GM18502 (cell line): ENCODE data around the gene OR13C9.
"Not testable (repeated sequence)": the region's sequence is repeated elsewhere in the genome, so short reads cannot be mapped to it uniquely, and the experiment has no call there.

ENCODE experiments used
- ATAC-seq: cut with Tn5 transposase; IDR thresholded peaks from one replicate; pipeline ENCODE4 v1.9.1; 2021; ENCODE audit warnings: mild to moderate bottlenecking; ENCODE audit not compliant: unreplicated experiment, poor library complexity

OR13C9 gene

DNA sequence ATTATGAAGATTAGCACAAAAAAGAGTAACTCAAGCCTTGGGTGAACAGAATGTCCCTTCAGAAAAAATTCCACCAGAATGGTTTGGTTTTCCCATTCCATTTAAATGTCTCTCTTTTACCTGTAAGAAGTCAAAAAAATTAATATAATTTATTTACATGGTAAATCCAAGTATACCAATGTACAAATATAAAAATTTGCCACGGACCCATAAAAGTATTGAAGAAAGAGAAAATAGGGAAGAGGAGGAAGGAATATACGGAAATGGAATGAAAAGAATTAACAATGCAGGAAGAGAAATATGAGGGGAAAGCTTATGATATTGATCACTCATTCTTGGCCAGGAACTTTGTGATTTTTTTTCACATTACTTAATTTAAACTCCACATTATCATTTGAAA, at the start of gene OR13C9:
TSS of gene OR13C9 (minus strand) at position 101 of the 400 bp plus-strand sequence. CDS start at position 101, 0 bp downstream.
- ATAC-seq: no peak

- ATAC-seq: no peak
Measured at GRCh38 chr9:104658496-104659195, 40.6 kb upstream of the OR13C9 start.

GRCh38 chr9:104635456-104635855, 17.5 kb upstream of the OR13C9 start:
- ATAC-seq: no peak

- no peak for ATAC-seq
Measured at GRCh38 chr9:104633976-104634520, 16.0 kb upstream of the OR13C9 start.

GRCh38 chr9:104625964-104626363, 8.0 kb upstream of the OR13C9 start:
- ATAC-seq: not testable (repeated sequence)

DNA sequence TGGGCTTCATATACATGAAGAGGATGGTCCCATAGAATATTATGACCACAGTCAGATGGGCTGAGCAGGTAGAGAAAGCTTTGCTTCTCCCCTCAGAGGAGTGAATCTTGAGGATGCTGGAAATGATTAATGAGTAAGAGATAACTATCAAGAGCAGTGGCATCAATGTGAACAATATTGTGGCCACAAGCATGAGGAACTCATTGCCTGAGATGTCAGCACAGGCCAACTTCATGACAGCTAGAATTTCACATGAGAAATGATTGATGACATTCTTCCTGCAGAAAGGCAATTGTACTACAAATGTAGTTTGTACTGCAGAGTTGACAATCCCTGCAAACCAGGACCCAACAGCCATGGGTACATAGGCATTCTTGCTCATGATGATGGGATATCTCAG, 586 bp downstream of the OR13C9 start:
- no peak for ATAC-seq

DNA sequence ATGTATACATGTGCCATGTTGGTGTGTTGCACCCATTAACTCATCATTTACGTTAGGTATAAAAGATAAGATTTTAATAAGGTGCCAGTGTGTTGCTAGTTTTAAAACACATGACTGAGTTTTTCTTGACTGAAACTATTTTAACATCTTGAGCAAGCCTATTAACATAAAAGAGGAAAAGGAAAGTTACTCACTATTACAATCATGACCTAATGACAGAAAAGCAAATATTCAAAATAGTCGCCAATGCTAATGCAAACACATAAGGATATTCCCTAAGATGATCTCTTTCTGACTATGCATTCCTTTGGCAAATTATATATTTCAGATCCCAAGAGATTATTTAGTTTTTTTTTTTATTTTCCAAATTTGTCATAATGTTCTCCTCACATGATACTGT, 6.8 kb downstream of the OR13C9 start:
- ATAC-seq: no peak

DNA sequence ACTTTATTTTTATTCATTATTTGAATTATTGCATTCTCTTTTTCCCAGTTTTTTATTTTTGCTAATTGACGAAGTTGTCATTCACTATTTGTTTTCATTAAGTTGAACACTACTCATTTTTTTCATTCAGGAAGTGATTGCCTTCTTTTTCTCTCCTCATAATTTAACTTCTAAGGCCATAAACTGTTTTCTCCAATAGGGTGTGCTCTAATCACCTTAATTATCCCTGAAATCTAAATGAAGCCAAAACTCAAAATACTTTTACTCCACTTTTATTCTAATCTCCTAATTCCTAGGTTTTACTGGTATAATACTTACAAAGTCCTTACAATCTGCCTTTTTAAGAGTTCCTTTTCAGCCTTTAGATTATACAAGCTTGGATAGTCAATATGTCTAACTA, 9.7 kb downstream of the OR13C9 start:
- ATAC-seq: no peak

GRCh38 chr9:104606152-104606551, 11.9 kb downstream of the OR13C9 start:
- no peak for ATAC-seq

DNA sequence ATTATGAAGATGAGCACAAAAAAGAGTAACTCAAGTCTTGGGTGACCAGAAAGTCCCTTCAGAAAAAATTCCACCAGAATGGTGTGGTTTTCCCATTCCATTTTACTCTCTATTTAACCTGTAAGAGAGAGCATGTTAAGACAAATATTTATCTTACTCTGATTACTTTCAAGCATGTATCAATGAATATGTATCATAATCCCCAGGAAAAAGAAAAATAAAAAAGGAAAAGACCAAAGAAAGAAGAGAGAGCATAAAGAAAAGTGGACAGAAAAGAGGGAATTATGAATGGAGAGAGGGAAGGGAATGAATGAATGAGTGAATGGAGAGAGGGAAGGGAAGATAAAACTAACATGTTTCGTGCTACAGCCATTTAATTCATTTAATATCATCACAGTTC, 12.5 kb downstream of the OR13C9 start, which contains the start of gene OR13C2:
TSS of gene OR13C2 (minus strand) at position 101 of the 400 bp plus-strand sequence. CDS start at position 101, 0 bp downstream.
- not testable (repeated sequence) for ATAC-seq

DNA sequence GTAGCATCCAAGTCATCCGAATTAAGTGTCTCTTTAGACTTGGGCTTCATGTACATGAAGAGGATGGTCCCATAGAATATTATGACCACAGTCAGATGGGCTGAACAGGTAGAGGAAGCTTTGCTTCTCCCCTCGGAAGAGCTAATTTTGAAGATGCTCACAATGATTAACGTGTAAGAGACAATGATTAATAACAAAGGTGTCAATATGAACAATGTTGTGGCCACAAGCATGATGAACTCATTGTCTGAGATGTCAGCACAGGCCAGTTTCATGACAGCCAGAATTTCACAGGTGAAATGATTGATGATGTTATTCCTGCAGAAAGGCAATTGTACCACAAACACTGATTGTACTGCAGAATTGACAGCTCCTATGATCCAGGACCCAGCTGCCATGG, 13.2 kb downstream of the OR13C9 start:
- no peak for ATAC-seq

GRCh38 chr9:104599313-104599712, 18.7 kb downstream of the OR13C9 start, which contains the start of gene OR13C5:
OR13C5 (minus strand) TSS chr9:104599413; CDS start chr9:104599413, 0 bp downstream.
- ATAC-seq: not testable (repeated sequence)

DNA sequence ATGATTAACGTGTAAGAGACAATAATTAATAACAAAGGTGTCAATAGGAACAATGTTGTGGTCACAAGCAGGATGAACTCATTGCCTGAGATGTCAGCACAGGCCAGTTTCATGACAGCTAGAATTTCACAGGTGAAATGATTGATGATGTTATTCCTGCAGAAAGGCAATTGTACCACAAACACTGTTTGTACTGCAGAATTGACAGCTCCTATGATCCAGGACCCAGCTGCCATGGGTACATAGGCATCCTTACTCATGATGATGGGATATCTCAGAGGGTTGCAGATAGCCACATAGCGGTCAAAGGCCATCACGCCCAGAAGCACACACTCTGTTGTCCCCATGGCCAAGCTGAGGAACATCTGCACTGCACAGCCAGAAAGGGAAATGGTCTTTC, 19.3 kb downstream of the OR13C9 start:
- ATAC-seq: not testable (repeated sequence)

GRCh38 chr9:104589626-104590025, 28.4 kb downstream of the OR13C9 start:
- no peak for ATAC-seq

DNA sequence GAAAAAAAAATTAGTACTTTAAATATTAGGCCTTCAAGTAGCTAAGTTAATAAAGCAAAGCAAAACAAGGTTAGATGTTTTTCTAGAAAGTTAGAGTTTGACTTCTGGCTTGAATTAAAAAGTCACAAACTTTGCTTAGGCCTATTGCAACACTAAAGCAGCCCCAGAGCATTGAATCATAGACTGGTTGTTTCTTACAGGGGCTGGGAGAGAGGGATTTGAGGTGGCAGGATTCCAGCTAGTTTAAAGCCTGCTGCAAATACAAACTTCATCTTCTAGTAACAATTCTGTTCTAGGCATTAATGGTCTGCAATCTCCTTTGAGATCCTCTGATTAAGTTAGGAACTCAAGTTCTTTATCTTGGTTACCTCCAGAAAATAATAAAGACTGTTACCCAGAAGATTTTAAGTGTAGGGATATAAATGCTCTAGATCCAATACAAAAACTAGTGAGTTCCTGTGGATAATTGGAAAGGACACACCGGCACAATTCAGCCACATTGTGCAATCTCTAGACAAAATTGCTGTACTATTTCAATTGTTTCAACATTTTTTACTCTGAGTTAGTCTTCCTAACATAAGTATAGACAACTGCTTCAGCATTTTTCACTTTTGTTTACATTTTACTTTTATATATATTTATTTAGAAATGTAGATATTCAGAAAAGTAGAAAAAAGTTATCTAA, 31.4 kb downstream of the OR13C9 start:
- no peak for ATAC-seq

DNA sequence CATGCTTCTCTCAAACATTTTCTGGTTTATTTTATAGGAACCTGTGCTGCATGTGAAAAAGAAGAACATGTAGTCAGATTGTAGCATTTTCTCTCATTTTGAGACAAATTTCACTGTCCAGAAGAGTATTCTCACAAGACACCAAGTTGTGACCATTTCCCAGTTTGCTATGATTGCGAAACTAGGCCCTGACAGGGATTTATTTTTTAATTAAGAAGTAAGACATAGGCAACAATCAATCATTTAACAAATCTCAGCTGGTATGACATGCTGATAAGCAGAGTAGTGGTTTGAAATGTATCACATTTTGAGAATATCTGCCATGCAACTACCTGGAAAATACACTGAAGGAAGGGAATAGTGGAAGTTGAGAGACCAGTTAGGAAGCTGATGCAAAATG, 37.4 kb downstream of the OR13C9 start:
- no peak for ATAC-seq

- no peak for ATAC-seq
Measured at GRCh38 chr9:104577263-104577662, 40.7 kb downstream of the OR13C9 start.

- no peak for ATAC-seq
Measured at GRCh38 chr9:104575456-104575855, 42.5 kb downstream of the OR13C9 start.

- ATAC-seq: no peak
Measured at GRCh38 chr9:104572612-104573011, 45.4 kb downstream of the OR13C9 start.

- ATAC-seq: no peak
Measured at GRCh38 chr9:104568868-104569267, 49.1 kb downstream of the OR13C9 start, which contains the start of gene OR13C8. OR13C8 (plus strand) TSS chr9:104569168; CDS start chr9:104569168, 0 bp downstream.
